ENCODE data around the gene LBX1. TPM values are rescaled to one million over a fixed set of nuclear protein-coding genes. Genes with fewer than 3 reads are reported as not detected.

Gene LBX1
- total RNA-seq, 2 donors from 2014 or later = not detected

DNA sequence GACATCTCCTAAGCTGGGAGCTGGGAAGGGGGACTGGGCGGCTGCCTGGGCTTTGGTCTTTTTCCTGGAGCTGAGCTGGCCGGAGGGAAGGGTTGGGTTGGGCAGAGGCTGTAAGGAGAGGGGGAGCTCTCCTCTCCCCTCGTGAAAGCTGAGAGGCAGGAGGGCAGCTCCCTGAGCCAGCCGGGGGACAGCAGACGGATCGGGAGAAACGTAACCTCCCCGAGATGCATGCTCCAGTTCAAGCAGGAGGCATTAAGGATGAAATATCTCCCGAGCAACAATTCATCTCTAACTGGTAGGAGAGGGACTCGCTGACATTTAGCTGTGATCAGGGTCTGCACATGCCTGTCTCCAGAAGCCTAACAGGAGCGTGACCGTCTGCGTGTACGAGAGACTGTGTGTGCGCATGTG, 19.9 kb upstream of the LBX1 start:
- intact Hi-C loops (cut with DNase I) = no loop called here
- TF ChIP-seq, protein P1, sequence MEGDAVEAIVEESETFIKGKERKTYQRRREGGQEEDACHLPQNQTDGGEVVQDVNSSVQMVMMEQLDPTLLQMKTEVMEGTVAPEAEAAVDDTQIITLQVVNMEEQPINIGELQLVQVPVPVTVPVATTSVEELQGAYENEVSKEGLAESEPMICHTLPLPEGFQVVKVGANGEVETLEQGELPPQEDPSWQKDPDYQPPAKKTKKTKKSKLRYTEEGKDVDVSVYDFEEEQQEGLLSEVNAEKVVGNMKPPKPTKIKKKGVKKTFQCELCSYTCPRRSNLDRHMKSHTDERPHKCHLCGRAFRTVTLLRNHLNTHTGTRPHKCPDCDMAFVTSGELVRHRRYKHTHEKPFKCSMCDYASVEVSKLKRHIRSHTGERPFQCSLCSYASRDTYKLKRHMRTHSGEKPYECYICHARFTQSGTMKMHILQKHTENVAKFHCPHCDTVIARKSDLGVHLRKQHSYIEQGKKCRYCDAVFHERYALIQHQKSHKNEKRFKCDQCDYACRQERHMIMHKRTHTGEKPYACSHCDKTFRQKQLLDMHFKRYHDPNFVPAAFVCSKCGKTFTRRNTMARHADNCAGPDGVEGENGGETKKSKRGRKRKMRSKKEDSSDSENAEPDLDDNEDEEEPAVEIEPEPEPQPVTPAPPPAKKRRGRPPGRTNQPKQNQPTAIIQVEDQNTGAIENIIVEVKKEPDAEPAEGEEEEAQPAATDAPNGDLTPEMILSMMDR (IDR thresholded peaks at IDR 0.05) = no peak
- TF ChIP-seq POLR2AphosphoS5 (IDR thresholded peaks at IDR 0.05) (no peak), POLR2A (IDR thresholded peaks at IDR 0.05) (no peak)

DNA sequence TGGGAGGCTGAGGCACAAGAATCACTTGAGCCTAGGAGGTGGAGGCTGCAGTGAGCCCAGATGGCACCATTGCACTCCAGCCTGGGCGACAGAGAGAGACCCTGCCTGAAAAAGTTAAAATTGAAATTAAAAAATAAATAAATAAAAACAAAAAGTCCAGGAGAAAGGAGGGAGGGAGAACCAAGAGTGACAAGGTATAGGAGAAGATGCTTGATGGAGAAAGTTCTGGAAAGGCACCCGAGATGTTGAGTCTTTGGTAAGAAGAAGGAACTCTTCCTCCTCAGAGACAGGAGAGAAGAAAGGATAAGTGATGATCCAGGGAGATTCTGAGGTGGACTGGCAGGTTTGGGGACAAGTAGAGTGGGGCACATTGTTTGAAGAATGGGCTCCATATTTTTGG, 17.4 kb upstream of the LBX1 start:
- Histone ChIP-seq H3K27me3 (replicated peaks; ENCODE audit: insufficient read depth) (peaks cover 2% of the 10 kb centered on the region), H3K4me3 (no peak overlapping the region), H3K9me3 (no peaks in the 10 kb centered on the region), H3K27ac (no peak overlapping the region), H3K4me1 (replicated peaks) (no peaks in the 10 kb centered on the region), H3K36me3 (no peaks in the 10 kb centered on the region)
- intact Hi-C loops (cut with DNase I) = no loop called here
- no peak for TF ChIP-seq POLR2AphosphoS5 (IDR thresholded peaks at IDR 0.05)
- no peak for TF ChIP-seq POLR2A (IDR thresholded peaks at IDR 0.05)
- TF ChIP-seq, protein P1 (IDR thresholded peaks at IDR 0.05) = no peak
- no peak for DNase-seq (ENCODE audit: low spot score)
- 84% methylated on average over 2 of the region's 2 CpGs for WGBS

More for the DNA sequence above, 19.9 kb upstream of the LBX1 start:
- no peak overlapping the region for H3K27ac ChIP-seq
- DNase-seq (ENCODE audit: low spot score) = no peak
- no peaks in the 10 kb centered on the region for H3K9me3 ChIP-seq
- H3K4me3 ChIP-seq = no peak overlapping the region
- H3K36me3 ChIP-seq = no peaks in the 10 kb centered on the region
- H3K4me1 ChIP-seq (replicated peaks) = no peaks in the 10 kb centered on the region
- WGBS = 28% methylated on average over 14 of the region's 15 CpGs
- peaks cover 2% of the 10 kb centered on the region for H3K27me3 ChIP-seq (replicated peaks; ENCODE audit: insufficient read depth)

DNA sequence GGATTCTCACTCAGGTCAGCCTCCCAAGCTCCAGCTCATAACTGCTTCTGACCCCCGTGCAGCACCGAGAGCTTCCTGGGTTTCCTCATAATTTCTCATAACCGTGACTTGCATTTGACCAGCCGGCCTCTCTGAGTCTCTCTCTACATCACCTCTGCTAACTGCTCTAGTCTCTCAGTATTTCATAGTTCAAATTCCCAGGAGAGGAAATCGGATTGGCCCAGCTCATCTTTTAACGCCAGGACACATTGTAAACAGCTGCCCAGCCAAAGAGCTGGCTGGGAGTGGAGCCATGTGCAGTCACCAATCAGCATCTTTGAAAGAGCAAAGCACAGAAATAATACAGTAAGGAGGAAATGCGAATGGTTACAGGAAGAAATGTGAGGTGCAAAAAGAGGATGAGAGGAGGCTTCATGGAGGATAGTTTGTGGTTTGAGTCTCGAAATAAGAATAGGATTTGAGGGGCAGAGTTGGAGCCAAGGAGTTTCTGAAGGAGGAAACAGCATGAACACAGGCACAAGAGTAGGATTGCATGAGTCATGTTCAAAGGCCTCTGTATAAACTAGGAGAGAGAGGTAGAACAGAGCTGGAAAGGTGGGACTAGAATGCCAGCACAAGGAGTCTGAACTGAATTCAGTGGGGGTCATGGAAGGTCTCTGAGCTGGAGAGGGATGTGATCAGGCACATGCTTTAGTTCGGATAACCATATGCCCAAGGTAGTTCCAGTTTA, 15.2 kb upstream of the LBX1 start:
- no peak for TF ChIP-seq POLR2AphosphoS5 (IDR thresholded peaks at IDR 0.05)
- TF ChIP-seq, protein P1 (IDR thresholded peaks at IDR 0.05) = no peak
- no peak for TF ChIP-seq POLR2A (IDR thresholded peaks at IDR 0.05)
- Histone ChIP-seq H3K27me3 (replicated peaks; ENCODE audit: insufficient read depth) (peaks cover 2% of the 10 kb centered on the region), H3K27ac (no peak overlapping the region), H3K9me3 (no peaks in the 10 kb centered on the region), H3K4me3 (no peak overlapping the region), H3K4me1 (replicated peaks) (no peaks in the 10 kb centered on the region), H3K36me3 (no peaks in the 10 kb centered on the region)
- DNase-seq (ENCODE audit: low spot score) = no peak
- intact Hi-C loops (cut with DNase I) = no loop called here
- 51% methylated on average over 9 of the region's 9 CpGs for WGBS

DNA sequence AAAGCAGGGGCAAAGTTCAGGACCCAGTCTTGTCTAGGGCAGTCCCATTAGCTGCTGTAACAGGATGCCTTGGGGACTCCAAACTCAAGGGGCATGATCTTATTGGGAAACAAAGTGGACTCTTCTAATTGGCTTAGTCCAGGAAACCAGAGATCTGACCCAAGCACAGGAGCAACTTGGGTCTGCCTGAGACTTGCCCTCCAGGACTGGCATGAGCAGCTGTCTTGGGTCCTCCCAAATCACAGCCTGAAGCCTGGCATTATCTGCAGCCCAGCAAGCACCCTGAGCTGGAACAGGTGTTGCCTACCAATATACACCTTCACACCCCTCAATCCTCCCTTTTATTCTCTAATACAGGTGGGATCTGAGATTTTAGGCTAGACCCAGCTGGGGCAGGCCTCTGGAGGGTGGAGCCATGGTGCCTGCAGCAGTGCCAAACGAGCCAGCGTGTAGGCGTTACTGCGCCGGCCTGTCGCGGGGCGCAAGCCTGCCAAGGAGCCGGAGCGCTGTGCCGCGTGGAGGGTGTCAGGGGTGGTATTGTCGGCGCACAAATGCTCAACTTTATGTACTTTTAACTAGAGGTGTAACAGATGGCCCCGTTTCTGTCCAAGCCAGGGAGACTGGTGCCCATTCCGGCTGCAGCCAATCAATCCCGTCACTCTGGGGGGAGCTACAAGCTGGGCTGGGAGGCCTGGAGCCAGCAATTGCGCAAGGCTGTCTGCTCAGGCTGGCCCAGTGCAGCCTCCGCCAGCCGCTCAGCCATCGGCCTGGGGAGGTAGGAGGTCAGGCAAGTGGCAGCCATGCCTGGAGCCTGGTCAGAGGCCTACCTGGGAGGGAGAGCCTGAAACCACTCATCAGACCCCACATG, 12.8 kb upstream of the LBX1 start:
- Histone ChIP-seq H3K4me3 (no peak overlapping the region), H3K4me1 (replicated peaks) (no peaks in the 10 kb centered on the region), H3K27me3 (replicated peaks; ENCODE audit: insufficient read depth) (peaks cover 21% of the 10 kb centered on the region), H3K9me3 (no peaks in the 10 kb centered on the region), H3K36me3 (no peaks in the 10 kb centered on the region), H3K27ac (no peak overlapping the region)
- TF ChIP-seq POLR2AphosphoS5 (IDR thresholded peaks at IDR 0.05) (no peak), POLR2A (IDR thresholded peaks at IDR 0.05) (no peak)
- TF ChIP-seq, protein P1 (IDR thresholded peaks at IDR 0.05) = no peak
- intact Hi-C loops (cut with DNase I) = no loop called here
- DNase-seq (ENCODE audit: low spot score) = no peak
- WGBS = 87% methylated on average over 21 of the region's 21 CpGs

Data from prostate gland (tissue), 2 donors.